Amniotic epithelial cell (primary cell): ENCODE measurements around the gene SMOC2.
"Not testable (repeated sequence)": the region's sequence is repeated elsewhere in the genome, so short reads cannot be mapped to it uniquely, and the experiment has no call there.

ENCODE experiments used
- DNase-seq: peaks from one replicate; pipeline ENCODE4 v3.0.0-alpha.2; 2010; ENCODE audit warnings: low read depth

Gene SMOC2

DNA sequence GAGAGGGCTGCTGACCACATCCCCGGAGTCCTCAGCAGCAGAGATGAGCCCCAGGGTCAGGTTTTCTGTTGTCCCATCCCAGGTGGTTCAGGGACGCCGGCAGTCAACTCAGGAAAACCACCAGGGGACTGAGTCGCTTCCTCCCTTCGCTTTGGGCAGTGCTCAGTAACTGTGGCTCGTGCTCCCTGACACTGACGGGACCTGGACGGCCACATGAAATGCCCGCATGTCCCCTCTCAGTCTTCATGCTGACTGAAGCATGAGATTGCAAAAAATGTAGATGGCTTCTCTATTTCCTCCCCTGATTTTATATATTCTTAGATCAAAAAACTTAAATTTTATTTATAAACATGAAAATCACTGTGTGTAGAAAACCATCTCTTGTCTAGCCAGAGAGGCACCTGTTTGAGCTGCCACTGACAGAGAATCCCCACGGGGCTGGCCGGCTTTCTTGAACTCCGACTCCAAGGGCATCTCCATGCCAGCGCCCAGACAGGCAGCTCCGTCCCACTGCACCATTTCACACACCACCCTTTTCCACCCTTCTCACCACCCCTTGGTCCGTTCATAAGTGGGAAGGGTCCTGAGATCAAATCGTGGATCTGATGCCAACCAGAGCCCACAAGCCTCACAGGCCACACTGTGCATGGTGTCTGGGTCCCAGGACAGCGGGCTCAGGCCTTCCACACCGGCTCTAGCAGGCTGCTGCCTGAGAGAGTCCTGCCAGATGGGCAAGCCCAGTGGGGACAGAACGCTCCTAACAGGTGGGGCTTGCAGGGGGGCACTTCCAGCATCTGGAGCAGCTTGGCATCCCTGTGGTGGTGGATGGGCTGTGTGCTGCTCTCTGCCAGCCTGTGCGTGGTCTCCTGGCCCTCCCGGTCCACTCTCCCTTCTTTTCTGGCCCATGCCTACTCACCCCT, 98.2 kb downstream of the SMOC2 start:
- no peak for DNase-seq

DNA sequence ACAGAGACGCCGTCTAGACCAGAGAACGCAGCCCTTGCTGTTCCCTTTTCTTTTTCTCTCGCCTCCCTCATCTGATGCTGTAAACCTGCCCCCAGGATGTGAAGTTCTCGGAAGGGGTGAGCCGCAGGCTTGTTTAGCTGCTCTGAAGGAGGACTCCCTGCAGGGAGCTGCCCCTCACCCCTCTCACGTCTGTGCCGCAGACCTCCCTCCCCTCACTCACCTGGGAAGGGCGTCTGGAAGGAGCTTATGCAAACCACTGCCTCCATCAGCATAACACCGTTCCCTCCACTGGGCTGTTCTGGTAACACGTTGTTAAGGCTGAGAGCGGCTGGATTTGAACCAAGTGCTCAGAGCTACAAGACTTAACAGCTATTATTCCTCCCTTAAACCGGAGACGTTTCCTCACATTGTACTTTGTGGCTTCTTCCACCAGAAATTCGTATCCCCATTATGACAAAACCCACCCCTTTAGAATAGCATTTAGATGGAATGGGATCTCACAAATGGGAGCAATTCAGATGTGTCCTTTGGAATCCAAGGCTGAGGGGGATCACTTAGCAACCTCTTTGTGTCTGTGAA, 99.8 kb downstream of the SMOC2 start:
- no peak for DNase-seq

- no peak for DNase-seq
Observed at GRCh38 chr6:168541307-168541706, 100.3 kb downstream of the SMOC2 start.

- DNase-seq: no peak
Observed at GRCh38 chr6:168542301-168542700, 101.3 kb downstream of the SMOC2 start.

DNA sequence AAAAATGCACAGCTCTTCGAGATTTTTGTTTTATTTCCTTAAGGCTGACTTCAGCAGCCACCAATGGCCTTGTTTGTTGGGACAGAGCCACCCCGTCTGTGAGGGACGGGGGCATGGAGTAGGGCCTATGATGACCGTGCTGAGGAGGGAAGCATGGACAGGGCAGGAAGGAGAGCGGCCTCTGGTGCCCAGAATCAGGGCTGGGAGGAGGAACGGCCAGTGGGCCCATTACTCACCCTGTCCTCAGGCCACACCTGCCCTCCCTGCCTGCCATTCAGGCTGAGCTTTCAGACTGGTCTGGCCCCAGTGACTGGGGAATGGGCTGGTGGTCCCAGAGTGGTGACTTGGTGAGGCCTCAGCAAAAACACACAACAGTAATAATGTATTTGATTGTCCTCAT, 104.4 kb downstream of the SMOC2 start:
- DNase-seq: no peak

DNA sequence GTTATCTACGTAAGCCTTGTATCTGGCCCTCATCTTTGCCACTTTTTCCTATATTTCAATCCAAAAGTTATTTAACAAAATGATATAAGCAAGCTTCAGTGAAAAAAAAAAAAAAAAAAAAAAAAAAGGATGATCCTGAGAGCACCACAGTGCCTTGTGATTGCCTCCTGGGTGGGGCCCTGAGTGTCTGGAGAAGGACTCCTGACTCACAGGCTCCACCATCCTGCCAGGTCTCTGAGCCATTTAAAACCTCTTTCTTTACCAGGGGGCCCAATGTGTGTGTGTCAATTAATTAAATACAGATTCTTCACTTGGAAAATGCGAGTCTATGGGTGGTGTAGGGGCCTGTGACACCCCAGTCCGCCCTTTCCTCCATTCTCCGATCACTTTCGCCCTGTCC, 105.2 kb downstream of the SMOC2 start:
- no peak for DNase-seq

- no peak for DNase-seq
Observed at GRCh38 chr6:168546730-168547129, 105.7 kb downstream of the SMOC2 start.

- DNase-seq: no peak
Observed at GRCh38 chr6:168550326-168550725, 109.3 kb downstream of the SMOC2 start.

- no peak for DNase-seq
Observed at GRCh38 chr6:168554472-168554871, 113.5 kb downstream of the SMOC2 start.

DNA sequence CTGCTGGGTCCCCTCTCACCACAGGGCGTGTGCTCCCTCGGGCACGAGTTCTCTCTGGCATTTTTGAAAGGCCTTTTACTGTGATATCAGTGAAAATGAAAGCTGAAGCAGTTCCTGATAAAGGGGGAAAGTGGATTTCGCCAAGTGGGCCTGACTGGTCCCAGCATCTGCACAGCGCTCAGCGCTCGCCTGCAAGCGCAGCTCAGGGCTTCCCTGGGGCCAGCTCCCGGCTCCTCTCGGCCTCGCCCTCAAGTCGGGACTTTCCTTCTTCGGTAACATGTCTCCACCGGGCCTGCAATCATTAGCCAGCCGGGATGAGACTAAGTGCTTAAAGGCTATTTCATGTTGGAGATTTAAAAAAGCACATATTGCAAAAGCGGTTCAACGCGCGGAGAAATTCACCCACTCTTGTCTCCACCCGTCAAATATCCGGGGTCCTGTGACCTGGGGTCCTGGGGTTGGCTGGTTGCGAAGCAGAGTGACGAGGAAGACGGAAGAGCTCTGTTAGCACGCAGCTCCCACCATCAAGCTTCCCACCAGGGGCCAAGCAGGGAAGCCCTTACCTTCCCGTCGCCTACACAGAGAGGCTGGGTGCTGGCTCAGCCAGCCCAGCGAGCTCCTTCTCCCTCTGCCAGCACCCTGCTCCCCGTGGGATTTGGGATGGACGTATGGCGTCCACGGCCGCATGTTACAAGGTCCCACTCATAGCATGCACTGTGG, 114.1 kb downstream of the SMOC2 start:
- no peak for DNase-seq

GRCh38 chr6:168555618-168556273, 114.8 kb downstream of the SMOC2 start:
- no peak for DNase-seq

DNA sequence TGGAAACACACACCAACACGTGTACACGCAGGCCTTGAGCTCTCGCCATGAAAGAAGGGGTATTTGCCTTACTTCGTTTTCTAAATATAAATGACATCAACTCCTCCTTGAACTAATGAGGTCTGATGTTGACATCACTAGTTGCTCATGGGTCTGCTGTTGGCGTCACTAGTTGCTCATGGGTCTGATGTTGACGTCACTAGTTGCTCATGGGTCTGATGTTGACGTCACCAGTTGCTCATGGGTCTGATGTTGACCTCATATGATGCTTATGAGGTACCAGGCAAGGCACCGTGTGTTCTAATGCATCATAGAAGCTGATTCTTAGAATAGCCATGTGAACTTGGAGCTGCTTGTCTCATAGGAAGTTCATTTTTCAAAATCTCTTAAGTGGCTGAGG, 116.5 kb downstream of the SMOC2 start:
- no peak for DNase-seq

DNA sequence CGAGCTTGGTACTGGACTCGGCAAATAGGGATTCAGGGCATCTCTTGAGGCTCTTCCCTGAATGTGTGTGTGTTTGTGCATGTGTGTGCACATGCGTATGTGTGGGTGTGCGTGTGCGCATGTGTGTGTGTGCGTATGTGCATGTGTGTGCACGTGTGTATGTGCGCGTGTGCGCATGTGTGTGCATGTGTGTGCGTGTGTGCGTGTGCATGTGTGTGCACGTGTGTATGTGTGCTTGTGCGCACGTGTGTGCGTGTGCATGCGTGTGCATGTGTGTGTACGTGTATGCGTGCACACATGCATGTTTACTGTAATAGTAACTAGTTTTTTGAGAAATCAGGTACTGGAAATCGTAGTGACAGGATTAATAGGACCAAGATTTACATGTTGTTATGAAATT, 117.7 kb downstream of the SMOC2 start:
- DNase-seq: no peak

DNA sequence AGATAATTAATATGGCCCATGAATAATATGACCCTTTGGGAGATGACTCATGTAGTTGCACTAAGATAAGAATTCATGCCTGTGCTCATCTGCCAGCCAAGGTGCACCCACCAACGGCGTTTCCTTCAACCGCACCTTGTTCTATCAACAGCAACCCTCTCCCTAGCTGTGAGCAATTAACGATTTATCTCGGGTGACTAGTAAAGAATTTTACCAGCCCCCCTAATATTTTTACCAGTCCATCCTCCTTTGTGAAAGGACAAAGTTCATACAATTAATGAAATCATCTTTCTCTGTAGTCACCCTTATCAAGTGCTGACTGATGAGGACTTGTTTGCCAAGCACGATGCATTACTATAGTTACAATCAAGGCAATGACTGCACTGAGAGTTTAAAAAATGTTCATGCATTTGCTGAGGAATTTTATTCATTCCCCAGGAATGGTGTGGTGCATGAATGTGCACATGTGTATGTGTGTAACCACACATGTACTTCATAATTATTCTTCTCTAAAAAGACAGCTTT, 118.7 kb downstream of the SMOC2 start:
- no peak for DNase-seq

DNA sequence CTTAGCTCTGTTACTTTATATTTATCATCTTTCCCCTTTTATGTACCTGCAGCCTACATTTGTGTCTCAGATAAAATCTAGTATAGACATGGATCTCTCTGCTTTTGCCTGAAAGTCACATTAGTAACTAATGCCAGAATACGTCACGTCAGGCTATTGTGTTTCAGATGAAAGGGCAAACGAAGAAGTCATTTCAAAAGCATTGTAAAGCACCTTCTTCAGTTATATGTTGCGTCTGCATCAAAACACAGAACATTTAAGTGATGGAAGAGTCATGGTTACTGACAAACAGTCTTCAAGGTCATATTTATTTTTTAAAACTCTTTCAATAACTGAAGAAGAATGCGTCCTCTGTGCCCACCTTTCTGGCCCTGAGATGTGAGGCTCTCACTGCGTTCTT, 119.1 kb downstream of the SMOC2 start:
- DNase-seq: no peak

- no peak for DNase-seq
Observed at GRCh38 chr6:168562576-168563151, 121.7 kb downstream of the SMOC2 start.

DNA sequence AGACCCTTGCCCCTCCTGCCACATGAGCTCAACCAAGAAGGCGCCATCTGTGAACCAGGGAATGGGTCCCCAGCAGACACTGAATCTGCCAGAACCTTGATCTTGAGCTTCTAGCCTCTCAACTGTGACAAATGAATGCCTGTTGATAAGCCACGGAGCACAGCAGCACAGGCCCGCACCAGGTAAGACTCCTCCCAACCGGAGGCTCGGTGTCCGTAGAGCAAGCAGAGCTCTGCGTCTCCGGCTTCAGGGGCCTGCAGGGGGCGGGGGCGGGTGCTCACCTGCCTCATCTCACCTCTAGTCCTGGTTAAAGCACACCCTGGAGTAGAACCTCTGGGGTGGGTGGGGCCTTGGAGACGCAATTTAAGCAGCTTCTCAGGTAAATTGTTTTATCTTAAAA, 122.7 kb downstream of the SMOC2 start:
- no peak for DNase-seq

DNA sequence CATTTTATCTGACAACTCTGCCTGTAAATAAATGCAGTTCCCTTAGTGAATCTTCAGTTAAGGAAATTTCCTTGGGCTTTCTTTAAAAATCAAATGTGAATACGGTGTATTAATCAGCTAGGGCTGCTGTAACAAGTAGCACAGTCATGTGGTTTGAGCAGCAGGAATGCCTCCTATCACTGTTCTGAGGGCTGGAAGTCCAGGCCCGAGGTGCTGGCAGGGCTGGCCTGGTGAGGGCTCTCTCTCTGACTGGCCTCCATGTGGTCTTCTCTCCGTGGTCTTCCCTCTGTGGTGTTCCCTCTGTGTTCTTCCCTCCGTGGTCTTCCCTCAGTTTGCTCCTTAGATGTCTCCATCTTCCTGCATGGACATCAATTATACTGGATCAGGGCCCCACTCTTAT, 124.1 kb downstream of the SMOC2 start:
- DNase-seq: no peak

GRCh38 chr6:168570211-168570610, 129.2 kb downstream of the SMOC2 start:
- DNase-seq: no peak

GRCh38 chr6:168571268-168571667, 130.3 kb downstream of the SMOC2 start:
- DNase-seq: no peak

DNA sequence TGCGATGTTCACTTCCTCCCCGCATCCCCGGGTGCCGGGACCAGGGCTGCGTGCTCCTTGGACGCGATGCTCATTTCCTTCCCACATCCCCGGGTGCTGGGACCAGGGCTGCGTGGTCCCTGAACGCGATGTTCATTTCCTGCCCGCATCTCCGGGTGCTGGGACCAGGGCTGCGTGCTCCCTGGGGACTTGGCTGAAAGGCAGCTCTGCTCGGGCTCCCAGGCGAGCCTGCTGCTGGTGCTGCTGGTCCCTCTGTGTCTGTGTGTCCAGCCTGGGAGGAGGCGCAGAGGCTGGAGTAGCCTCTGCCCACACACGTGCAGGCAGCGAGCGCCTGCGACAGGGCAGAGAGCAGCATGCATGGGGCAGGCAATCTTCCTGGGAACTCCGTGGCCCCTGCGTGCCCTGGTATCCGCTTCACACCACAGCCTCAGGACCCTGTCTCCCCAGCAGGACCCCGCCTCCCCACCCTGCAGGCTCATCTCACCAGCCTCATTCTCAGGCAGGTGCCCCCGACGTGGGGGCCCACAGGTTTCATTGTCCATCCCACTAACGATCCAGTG, 132.4 kb downstream of the SMOC2 start:
- DNase-seq: not testable (repeated sequence)
